Measurements from ENCODE around the gene FLT3.
"Not testable (repeated sequence)": the region's sequence is repeated elsewhere in the genome, so short reads cannot be mapped to it uniquely, and the experiment has no call there.

Gene FLT3

DNA sequence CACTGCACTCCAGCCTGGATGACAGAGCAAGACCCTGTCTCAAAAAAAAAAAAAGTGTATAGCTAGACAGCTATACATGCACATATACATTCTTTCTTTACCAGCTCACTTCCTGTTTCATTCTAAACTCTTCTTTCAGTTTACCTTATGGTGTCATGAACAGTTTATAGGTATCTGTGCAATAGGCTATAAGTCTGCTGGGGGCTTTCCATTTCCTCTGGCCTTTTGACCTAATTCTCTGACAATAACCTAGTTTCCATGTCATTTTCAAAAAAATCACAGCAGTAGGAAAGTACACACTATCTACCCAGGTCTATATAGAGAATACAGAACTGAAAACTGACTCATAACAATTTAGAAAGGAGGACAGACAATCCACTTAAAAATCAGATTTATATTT, 87.5 kb downstream of the FLT3 start:
- H3K27ac ChIP-seq, result no peak overlapping the region
- TF ChIP-seq, protein P1, sequence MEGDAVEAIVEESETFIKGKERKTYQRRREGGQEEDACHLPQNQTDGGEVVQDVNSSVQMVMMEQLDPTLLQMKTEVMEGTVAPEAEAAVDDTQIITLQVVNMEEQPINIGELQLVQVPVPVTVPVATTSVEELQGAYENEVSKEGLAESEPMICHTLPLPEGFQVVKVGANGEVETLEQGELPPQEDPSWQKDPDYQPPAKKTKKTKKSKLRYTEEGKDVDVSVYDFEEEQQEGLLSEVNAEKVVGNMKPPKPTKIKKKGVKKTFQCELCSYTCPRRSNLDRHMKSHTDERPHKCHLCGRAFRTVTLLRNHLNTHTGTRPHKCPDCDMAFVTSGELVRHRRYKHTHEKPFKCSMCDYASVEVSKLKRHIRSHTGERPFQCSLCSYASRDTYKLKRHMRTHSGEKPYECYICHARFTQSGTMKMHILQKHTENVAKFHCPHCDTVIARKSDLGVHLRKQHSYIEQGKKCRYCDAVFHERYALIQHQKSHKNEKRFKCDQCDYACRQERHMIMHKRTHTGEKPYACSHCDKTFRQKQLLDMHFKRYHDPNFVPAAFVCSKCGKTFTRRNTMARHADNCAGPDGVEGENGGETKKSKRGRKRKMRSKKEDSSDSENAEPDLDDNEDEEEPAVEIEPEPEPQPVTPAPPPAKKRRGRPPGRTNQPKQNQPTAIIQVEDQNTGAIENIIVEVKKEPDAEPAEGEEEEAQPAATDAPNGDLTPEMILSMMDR (conservative IDR thresholded peaks at IDR 0.05), result no peak
- TF ChIP-seq ZFX (IDR thresholded peaks at IDR 0.05), result no peak

GRCh38 chr13:28012383-28012782, 88.0 kb downstream of the FLT3 start:
- no peak overlapping the region for H3K27ac ChIP-seq
- TF ChIP-seq ZFX (IDR thresholded peaks at IDR 0.05), result no peak

DNA sequence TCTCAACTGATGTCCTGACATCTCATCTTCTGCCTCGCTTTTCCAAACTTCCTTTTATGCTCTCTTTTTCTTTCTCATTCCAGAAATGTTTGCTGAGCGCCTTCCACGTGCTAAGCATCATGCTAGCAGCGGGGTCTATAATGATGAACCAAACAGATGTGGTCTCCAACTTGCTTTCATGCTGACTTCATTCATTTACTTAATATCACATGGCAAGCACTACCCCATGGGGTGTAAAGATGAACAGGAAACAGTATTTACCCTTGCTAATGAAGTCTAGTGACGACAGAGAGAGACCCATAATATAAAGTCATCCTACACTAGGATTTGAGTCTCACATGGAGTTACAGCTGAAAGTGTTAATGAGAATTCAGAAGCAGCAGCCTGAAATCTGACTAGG, 90.3 kb downstream of the FLT3 start:
- TF ChIP-seq, protein P1 (conservative IDR thresholded peaks at IDR 0.05), result no peak
- no peak for TF ChIP-seq ZFX (IDR thresholded peaks at IDR 0.05)
- H3K27ac ChIP-seq, result no peak overlapping the region

DNA sequence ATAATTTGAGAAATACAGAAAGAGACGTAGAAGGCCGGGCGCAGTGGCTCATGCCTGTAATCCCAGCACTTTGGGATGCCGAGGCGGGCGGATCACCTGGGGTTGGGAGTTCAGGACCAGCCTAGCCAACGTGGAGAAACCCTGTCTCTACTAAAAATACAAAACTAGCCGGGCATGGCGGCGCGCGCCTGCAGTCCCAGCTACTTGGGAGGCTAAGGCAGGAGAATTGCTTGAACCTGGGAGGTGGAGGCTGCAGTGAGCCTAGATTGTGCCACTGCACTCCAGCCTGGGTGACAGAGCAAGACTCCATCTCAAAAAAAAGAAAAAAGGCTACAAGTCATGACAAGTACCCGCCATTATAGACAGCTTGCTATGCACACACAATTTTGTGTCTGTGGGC, 95.4 kb downstream of the FLT3 start:
- H3K27ac ChIP-seq, result not testable (repeated sequence)

DNA sequence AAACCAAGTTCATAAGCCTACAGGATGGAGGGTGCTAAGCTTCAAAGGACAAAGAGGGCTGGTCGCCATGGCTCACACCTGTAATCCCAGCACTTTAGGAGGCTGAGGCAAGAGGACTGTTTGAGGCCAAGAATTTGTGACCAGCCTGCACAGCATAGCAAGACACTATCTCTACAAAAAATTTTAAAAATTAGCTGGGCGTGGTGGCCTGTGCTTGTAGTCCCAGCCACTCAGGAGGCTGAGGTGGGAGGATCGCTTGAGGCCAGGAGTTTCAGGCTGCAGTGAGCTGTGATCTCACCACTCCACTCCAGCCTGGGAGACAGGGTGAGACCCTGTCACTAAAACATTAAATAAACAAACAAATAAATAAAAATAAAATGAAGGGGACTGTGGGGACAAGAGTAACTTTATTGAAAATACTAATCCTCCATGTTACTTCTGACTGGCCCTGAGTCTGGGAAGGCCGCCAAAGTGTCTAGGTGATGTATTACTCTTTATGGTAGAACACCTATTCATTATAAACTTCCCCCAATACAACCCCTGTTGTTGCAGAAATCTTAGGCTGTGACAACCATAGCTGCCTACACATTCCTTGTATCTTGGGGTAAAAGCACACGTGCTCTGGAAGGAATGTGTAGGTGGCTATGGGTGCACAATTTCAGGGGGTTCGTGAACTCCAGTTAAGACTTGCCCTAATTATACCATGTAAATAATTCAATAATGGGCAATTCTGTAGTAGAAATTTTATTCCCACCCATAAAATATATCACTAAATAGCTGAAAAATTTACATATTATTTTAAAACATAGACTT, 97.3 kb downstream of the FLT3 start:
- TF ChIP-seq ZFX (IDR thresholded peaks at IDR 0.05), result no peak
- TF ChIP-seq, protein P1 (conservative IDR thresholded peaks at IDR 0.05), result no peak

GRCh38 chr13:28001837-28002473, 98.4 kb downstream of the FLT3 start:
- H3K27ac ChIP-seq, result no peak overlapping the region
- no peak for TF ChIP-seq ZFX (IDR thresholded peaks at IDR 0.05)
- TF ChIP-seq, protein P1 (conservative IDR thresholded peaks at IDR 0.05), result no peak

More for the DNA sequence above, 97.3 kb downstream of the FLT3 start:
- H3K27ac ChIP-seq, result no peak overlapping the region

- no peak overlapping the region for H3K27ac ChIP-seq
- TF ChIP-seq ZFX (IDR thresholded peaks at IDR 0.05), result no peak
- TF ChIP-seq, protein P1 (conservative IDR thresholded peaks at IDR 0.05), result no peak
Observed at GRCh38 chr13:28001049-28001448, 99.3 kb downstream of the FLT3 start.

GRCh38 chr13:28000567-28000966, 99.8 kb downstream of the FLT3 start:
- TF ChIP-seq, protein P1 (conservative IDR thresholded peaks at IDR 0.05), result no peak
- TF ChIP-seq ZFX (IDR thresholded peaks at IDR 0.05), result no peak
- H3K27ac ChIP-seq, result no peak overlapping the region

All from C4-2B (cell line).